H1 (cell line): Measurements from ENCODE around the gene AGR2. TPM values are rescaled to one million over a fixed set of nuclear protein-coding genes. Genes with fewer than 3 reads are reported as not detected.
A peak's percentile ranks its signal among the peaks of the same experiment; 100 is the strongest.

Experiments
- CTCF ChIA-PET: fragments of 300-600 bp; sonication (Branson Sonifier 250); formaldehyde crosslinking; loops from one replicate; lab custom pipeline; 2021; ENCODE audit not compliant: partially characterized antibody; lab: Charles Lee
- POLR2A ChIA-PET: fragments of 300-600 bp; sonication (Branson Sonifier 250); formaldehyde crosslinking; loops from one replicate; lab custom pipeline; 2021; ENCODE audit warnings: inconsistent platforms; ENCODE audit not compliant: partially characterized antibody; lab: Charles Lee
- DNase-seq, 2 experiments: peaks; one replicate each; pipeline versions ENCODE4 v3.0.0 to v3.0.0-alpha.2; 2010 to 2022; ENCODE audit warnings: low spot score in 2 of 2, low read depth in 1 of 2, mixed read lengths in 1 of 2
- FAIRE-seq: peaks from 2 replicates; lab custom pipeline; 2011; peaks lifted over from hg19 to GRCh38; lab: Jason Lieb, UNC
- H2AFZ ChIP-seq: 2 replicates; pipeline ENCODE4 v1.8.1; 2012; ENCODE audit warnings: low read length, inconsistent platforms
- H2AK5ac ChIP-seq: 2 replicates; pipeline ENCODE4 v1.6.1; 2013; ENCODE audit warnings: low read depth, low read length
- H2BK120ac ChIP-seq: replicated peaks from 2 replicates; pipeline ENCODE3; 2013; ENCODE audit warnings: low read depth, low read length, inconsistent platforms
- H2BK12ac ChIP-seq: 2 replicates; pipeline ENCODE4 v1.6.1; 2013; ENCODE audit warnings: low read depth, low read length
- H2BK15ac ChIP-seq: 2 replicates; pipeline ENCODE4 v1.6.1; 2013; ENCODE audit warnings: low read length
- H2BK20ac ChIP-seq: 2 replicates; pipeline ENCODE4 v1.6.1; 2013; ENCODE audit warnings: low read length
- H2BK5ac ChIP-seq: 2 replicates; pipeline ENCODE4 v1.6.1; 2013; ENCODE audit warnings: low read depth, low read length
- H3K14ac ChIP-seq: 2 replicates; pipeline ENCODE4 v1.6.1; 2013; ENCODE audit warnings: inconsistent platforms; ENCODE audit not compliant: insufficient read length
- H3K18ac ChIP-seq: 2 replicates; pipeline ENCODE4 v1.6.1; 2013; ENCODE audit warnings: low read length; ENCODE audit errors: extremely low read depth
- H3K23ac ChIP-seq: 2 replicates; pipeline ENCODE4 v1.6.1; 2013; ENCODE audit warnings: inconsistent platforms; ENCODE audit not compliant: insufficient read length
- H3K23me2 ChIP-seq: 2 replicates; pipeline ENCODE4 v1.6.1; 2013; ENCODE audit warnings: low read depth, low read length
- H3K27ac ChIP-seq: 2 replicates; pipeline ENCODE4 v1.6.1; 2011; ENCODE audit warnings: low read depth, low read length, inconsistent platforms
- H3K27me3 ChIP-seq, 4 experiments: replicated peaks in 1 of 4; 1 replicate in 1 of 4; 2 replicates in 3 of 4; pipeline versions ENCODE4 v1.6.1 to v1.8.1; 2011 to 2013; ENCODE audit warnings: low read length in 3 of 4, mild to moderate bottlenecking in 3 of 4, inconsistent platforms in 2 of 4, mixed read lengths in 2 of 4, moderate library complexity in 1 of 4; ENCODE audit not compliant: control insufficient read depth in 3 of 4, insufficient read depth in 3 of 4; ENCODE audit errors: extremely low read depth in 1 of 4
- H3K36me3 ChIP-seq, 4 experiments: 2 replicates each; pipeline versions ENCODE4 v1.6.1 to v1.8.1; 2011 to 2013; ENCODE audit warnings: mild to moderate bottlenecking in 4 of 4, low read length in 3 of 4, moderate library complexity in 2 of 4, control low read depth in 1 of 4, inconsistent platforms in 1 of 4; ENCODE audit not compliant: insufficient read depth in 4 of 4, control insufficient read depth in 2 of 4
- H3K4ac ChIP-seq: replicated peaks from 2 replicates; pipeline ENCODE3; 2013; ENCODE audit warnings: low read length, low read depth, mixed read lengths, inconsistent platforms; ENCODE audit not compliant: insufficient read length
- H3K4me1 ChIP-seq, 4 experiments: replicated peaks in 1 of 4; 1 replicate in 1 of 4; 2 replicates in 3 of 4; pipeline versions ENCODE4 v1.6.1 to v1.8.1; 2011 to 2013; ENCODE audit warnings: low read length in 3 of 4, inconsistent platforms in 2 of 4, mixed read lengths in 1 of 4; ENCODE audit not compliant: insufficient read depth in 4 of 4, control insufficient read depth in 3 of 4
- H3K4me2 ChIP-seq, 2 experiments: 2 replicates each; pipeline versions ENCODE4 v1.6.1 to v1.8.1; 2011 to 2013; ENCODE audit warnings: low read depth in 2 of 2, low read length in 2 of 2, control low read depth in 1 of 2, inconsistent platforms in 1 of 2, mild to moderate bottlenecking in 1 of 2; ENCODE audit not compliant: insufficient read depth in 1 of 2
- H3K4me3 ChIP-seq, 4 experiments: fragments of 200-600, 300-600 bp in 1 of 4; sonication (generic), shearing (Covaris generic), sonication (Bioruptor Twin) in 1 of 4; 2 replicates each; pipeline versions ENCODE4 v1.5.1 to v1.8.1; 2011 to 2016; ENCODE audit warnings: low read length in 4 of 4, low read depth in 3 of 4, control low read depth in 2 of 4, inconsistent platforms in 2 of 4, mild to moderate bottlenecking in 2 of 4, mixed read lengths in 1 of 4, moderate library complexity in 1 of 4; ENCODE audit not compliant: insufficient read depth in 2 of 4; ENCODE audit errors: extremely low read depth in 1 of 4
- H3K56ac ChIP-seq: replicated peaks from 2 replicates; pipeline ENCODE3; 2013; ENCODE audit warnings: low read depth, mild to moderate bottlenecking, mixed read lengths, low read length, inconsistent platforms; ENCODE audit not compliant: insufficient read length
- H3K79me1 ChIP-seq: 2 replicates; pipeline ENCODE4 v1.6.1; 2013; ENCODE audit warnings: low read depth, low read length, control low read depth
- H3K79me2 ChIP-seq, 2 experiments: 2 replicates each; pipeline versions ENCODE4 v1.6.1 to v1.8.1; 2012 to 2013; ENCODE audit warnings: low read length in 2 of 2, mild to moderate bottlenecking in 2 of 2, inconsistent platforms in 1 of 2; ENCODE audit not compliant: insufficient read depth in 2 of 2, control insufficient read depth in 1 of 2
- H3K9ac ChIP-seq, 4 experiments: replicated peaks in 1 of 4; 1 replicate in 1 of 4; 2 replicates in 3 of 4; pipeline versions ENCODE4 v1.6.1 to v1.8.1; 2011 to 2013; ENCODE audit warnings: low read depth in 3 of 4, low read length in 3 of 4, control low read depth in 2 of 4, mild to moderate bottlenecking in 2 of 4, moderate library complexity in 2 of 4, inconsistent platforms in 1 of 4; ENCODE audit errors: extremely low read depth in 1 of 4
- H3K9me3 ChIP-seq, 2 experiments: 2 replicates each; pipeline versions ENCODE4 v1.6.1 to v1.8.1; 2012 to 2013; ENCODE audit warnings: mild to moderate bottlenecking in 2 of 2, moderate library complexity in 2 of 2, control low read depth in 1 of 2, inconsistent platforms in 1 of 2, low read depth in 1 of 2, low read length in 1 of 2, mixed read lengths in 1 of 2; ENCODE audit not compliant: insufficient read depth in 2 of 2
- H4K20me1 ChIP-seq, 2 experiments: replicated peaks in 1 of 2; 2 replicates each; pipeline versions ENCODE3 to v1.8.1; 2011 to 2013; ENCODE audit warnings: inconsistent platforms in 2 of 2, low read length in 2 of 2, mild to moderate bottlenecking in 1 of 2; ENCODE audit not compliant: insufficient read depth in 2 of 2, control insufficient read depth in 1 of 2
- H4K5ac ChIP-seq: 2 replicates; pipeline ENCODE4 v1.6.1; 2013; ENCODE audit warnings: low read length, low read depth, mixed read lengths, inconsistent platforms; ENCODE audit not compliant: insufficient read length
- H4K8ac ChIP-seq: 2 replicates; pipeline ENCODE4 v1.8.0; 2013; ENCODE audit warnings: mild to moderate bottlenecking, moderate library complexity, low read length, inconsistent platforms; ENCODE audit not compliant: insufficient read depth; ENCODE audit errors: extremely low read depth
- H4K91ac ChIP-seq: replicated peaks from 2 replicates; pipeline ENCODE3; 2013; ENCODE audit warnings: low read length, mixed read lengths, inconsistent platforms; ENCODE audit not compliant: insufficient read length
- BACH1 ChIP-seq: IDR thresholded peaks from 2 replicates; pipeline ENCODE4 v1.6.1; 2012; ENCODE audit warnings: low read length, improper control_type of control experiment
- BRCA1 ChIP-seq: IDR thresholded peaks from 2 replicates; pipeline ENCODE4 v1.6.1; 2012; ENCODE audit warnings: low read depth, low read length, improper control_type of control experiment
- CREB1 ChIP-seq: IDR thresholded peaks from 2 replicates; pipeline ENCODE4 v1.6.1; 2012; ENCODE audit warnings: inconsistent platforms
- EGR1 ChIP-seq: IDR thresholded peaks from 2 replicates; pipeline ENCODE4 v1.6.1; 2011; ENCODE audit warnings: low read depth, low read length, borderline replicate concordance
- HDAC6 ChIP-seq: IDR thresholded peaks from one replicate; pipeline ENCODE4 v1.7.1; 2012; ENCODE audit warnings: low read depth, mild to moderate bottlenecking, inconsistent platforms, low read length, moderate library complexity
- RFX5 ChIP-seq: IDR thresholded peaks from 2 replicates; pipeline ENCODE4 v1.6.1; 2011; ENCODE audit warnings: low read depth, low read length, improper control_type of control experiment, borderline replicate concordance
- SIRT6 ChIP-seq: IDR thresholded peaks from one replicate; pipeline ENCODE4 v1.7.1; 2012; ENCODE audit warnings: low read length, inconsistent platforms
- YY1 ChIP-seq: IDR thresholded peaks from 2 replicates; pipeline ENCODE4 v1.6.1; 2011; ENCODE audit warnings: low read depth, mild to moderate bottlenecking, low read length
- WGBS, 2 experiments: shearing (Covaris generic) in 1 of 2; methylation state at CpG; one replicate each; pipeline versions ENCODE4 v1.1.6 to v1.1.7; 2013 to 2015; ENCODE audit warnings: low lambda C conversion rate in 2 of 2, mixed read lengths in 2 of 2, inconsistent platforms in 1 of 2, low coverage in 1 of 2, missing lambda C conversion rate in 1 of 2; ENCODE audit not compliant: insufficient replicate concordance in 2 of 2, insufficient coverage in 1 of 2, insufficient read length in 1 of 2; ENCODE audit errors: extremely low coverage in 1 of 2, missing lambda C conversion rate in 1 of 2; 5-methylcytosine and 5-hydroxymethylcytosine counted together
- polyA plus RNA-seq, 7 experiments: library from polyadenylated mRNA; depleted of rRNA in 3 of 7; stranded (reverse) in 5 of 7; unstranded in 2 of 7; fragments of >200 nt in 5 of 7; fragments of 200-250 nt in 2 of 7; gene quantifications; 1 replicate in 5 of 7; 2 replicates in 1 of 7; 4 replicates in 1 of 7; pipeline versions ENCODE4 v1.2.1 to v1.2.3, GENCODE V29; 2011 to 2013; ENCODE audit warnings: missing spikeins in 2 of 7, mixed read lengths in 2 of 7
- total RNA-seq: library from RNA; stranded (reverse); fragmentation: NEBNext Ultra II Directional; extraction: Animal tissue kit (Norgen Biotek cat#: 25700); gene quantifications from 2 replicates; pipeline ENCODE4 v1.2.1, GENCODE V29; 2021

Gene AGR2
- total and polyA plus RNA-seq, 2 of the 8 experiments (the other 6 are each of a cell fraction or from before 2014, with no cell fraction given): not detected

DNA sequence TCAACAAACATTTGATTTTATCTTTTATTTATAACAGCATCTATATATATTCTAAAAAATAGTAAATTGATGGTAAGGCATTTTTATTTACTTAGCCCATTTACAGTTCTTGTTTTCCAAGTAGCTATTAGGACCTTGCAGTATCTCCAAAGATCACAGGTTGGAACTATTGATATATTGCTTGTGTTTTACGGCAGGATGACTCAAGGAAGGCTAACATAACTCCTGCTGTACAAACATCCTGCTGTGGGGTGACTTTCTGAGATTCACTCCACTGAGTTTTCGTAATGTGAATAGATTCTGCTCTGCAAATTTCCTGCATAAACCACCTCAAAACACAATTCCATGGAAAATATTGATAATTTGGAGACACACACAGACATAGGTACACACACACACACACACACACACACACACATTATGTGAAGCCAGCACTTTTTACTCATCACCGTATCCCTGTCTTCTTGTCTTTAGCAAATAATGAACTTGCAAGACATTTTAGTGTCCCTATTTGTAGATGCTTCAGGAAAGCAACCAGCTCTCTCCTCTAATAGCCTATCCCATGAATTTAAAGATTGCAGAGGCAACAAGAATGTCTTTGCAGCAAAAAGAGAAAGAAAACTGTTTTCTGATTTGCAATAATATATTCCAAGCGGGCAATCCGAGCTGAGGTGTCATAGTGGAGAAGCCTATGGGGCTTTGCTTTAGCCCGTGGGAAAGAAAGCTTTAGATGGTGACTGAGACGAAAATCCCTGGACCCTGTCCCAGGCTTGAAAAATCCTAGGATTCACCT, 722 bp downstream of the AGR2 start:
- DNase-seq: no peak
- Histone ChIP-seq H2BK5ac (no peak overlapping the region), H2BK15ac (no peak overlapping the region), H3K23ac (no peak overlapping the region), H4K91ac (no peak overlapping the region), H3K4me1 (no peaks in the 10 kb centered on the region), H3K4ac (no peak overlapping the region), H3K9ac (no peak overlapping the region), H4K20me1 (no peaks in the 10 kb centered on the region), H3K9me3 (no peaks in the 10 kb centered on the region), H2BK12ac (no peak overlapping the region), H3K23me2 (no peaks in the 10 kb centered on the region), H3K4me3 (no peak overlapping the region), H4K5ac (no peak overlapping the region), H3K14ac (no peak overlapping the region), H3K18ac (no peak overlapping the region), H3K27ac (no peak overlapping the region), H2AFZ (peak overlapping the region; percentile 34), H2AK5ac (no peak overlapping the region), H3K27me3 (no peaks in the 10 kb centered on the region)
- 86% methylated on average over 7 of the region's 7 CpGs; no CpG with 5 or more reads in 1 of the 2 experiments for WGBS, 2 experiments
- no peak for TF ChIP-seq HDAC6
- no peak for TF ChIP-seq SIRT6
- TF ChIP-seq RFX5: no peak
- no peak for TF ChIP-seq YY1
- no peak for TF ChIP-seq BRCA1
- TF ChIP-seq EGR1: no peak
- no peak for TF ChIP-seq CREB1
- TF ChIP-seq BACH1: no peak
- TF ChIP-seq, all 59 proteins: peak for 0
- H3K79me1 ChIP-seq: no peaks in the 10 kb centered on the region
- H2BK20ac ChIP-seq: no peak overlapping the region
- no peak for FAIRE-seq
- H2BK120ac ChIP-seq: no peak overlapping the region
- ChIA-PET POLR2A (no interaction called here), CTCF (interaction anchor here (0.6 to 1.2 kb wide), 4 partner anchors 43 to 349 kb away, joined by 3 to 4 read pairs (median 3); no protein-coding TSS in a partner anchor)
- no peak overlapping the region for H3K56ac ChIP-seq
- H3K4me2 ChIP-seq: no peak overlapping the region
- H3K36me3 ChIP-seq: no peaks in the 10 kb centered on the region
- H3K79me2 ChIP-seq: no peaks in the 10 kb centered on the region
- no peak overlapping the region for H4K8ac ChIP-seq
